Gastrocnemius medialis (tissue), 4 donors: ENCODE measurements around the gene IRAK1.

ENCODE experiments used
- CTCF ChIP-seq, 5 experiments: fragments of 450-650 bp in 3 of 5; fragments of 200-600 bp in 2 of 5; sonication (generic) in 2 of 5; IDR thresholded peaks in 4 of 5; conservative IDR thresholded peaks in 1 of 5; 1 replicate in 4 of 5; 2 replicates in 1 of 5; pipeline ENCODE4 v1.5.1; 2016 to 2019; ENCODE audit warnings: antibody characterized with exemption in 5 of 5, mild to moderate bottlenecking in 3 of 5, moderate library complexity in 3 of 5
- POLR2A ChIP-seq, 2 donors: fragments of 450-650 bp; IDR thresholded peaks; one replicate each; pipeline ENCODE4 v1.6.1; 2017; ENCODE audit warnings: antibody characterized with exemption in 2 of 2, mild to moderate bottlenecking in 2 of 2, moderate library complexity in 2 of 2

GRCh38 chrX:153991013-153991580 is 28.6 kb downstream of the IRAK1 start:
- TF ChIP-seq CTCF (IDR thresholded peaks at IDR 0.05 in 4 of 5, conservative IDR thresholded peaks at IDR 0.05 in 1 of 5) = no peak
- no peak for TF ChIP-seq POLR2A (IDR thresholded peaks at IDR 0.05)
